Brain microvascular endothelial cell (primary cell): ENCODE results near the gene HAPLN2.

ENCODE experiments used
- DNase-seq: peaks from one replicate; pipeline ENCODE4 v3.0.0-alpha.2; 2020
- H3K27ac ChIP-seq: fragments of 250-450 bp; sonication (Bioruptor Pico); 2 replicates; pipeline ENCODE4 v1.5.1; 2020; ENCODE audit warnings: mild to moderate bottlenecking, moderate library complexity
- H3K27me3 ChIP-seq: fragments of 250-450 bp; sonication (Bioruptor Pico); replicated peaks from 2 replicates; pipeline ENCODE4 v1.5.1; 2020; ENCODE audit warnings: mild to moderate bottlenecking
- H3K36me3 ChIP-seq: fragments of 250-450 bp; sonication (Bioruptor Pico); replicated peaks from 2 replicates; pipeline ENCODE4 v1.5.1; 2020; ENCODE audit warnings: mild to moderate bottlenecking
- H3K4me3 ChIP-seq: 2 replicates; pipeline ENCODE4 v1.5.1; 2011; ENCODE audit warnings: low read depth, mild to moderate bottlenecking, control low read depth, low read length, moderate library complexity
- CTCF ChIP-seq: IDR thresholded peaks from 2 replicates; pipeline ENCODE4 v1.5.1; 2011; ENCODE audit warnings: low read depth, mild to moderate bottlenecking, moderate library complexity, low read length, control low read depth, inconsistent platforms; ENCODE audit errors: missing control alignments
- in situ Hi-C: cut with HindIII; loops from 2 replicates; pipeline ENCODE4 v1.10.0; 2017; ENCODE audit warnings: low sequenced_read_pairs, low pct_ligation_motif_present

HAPLN2 gene

DNA sequence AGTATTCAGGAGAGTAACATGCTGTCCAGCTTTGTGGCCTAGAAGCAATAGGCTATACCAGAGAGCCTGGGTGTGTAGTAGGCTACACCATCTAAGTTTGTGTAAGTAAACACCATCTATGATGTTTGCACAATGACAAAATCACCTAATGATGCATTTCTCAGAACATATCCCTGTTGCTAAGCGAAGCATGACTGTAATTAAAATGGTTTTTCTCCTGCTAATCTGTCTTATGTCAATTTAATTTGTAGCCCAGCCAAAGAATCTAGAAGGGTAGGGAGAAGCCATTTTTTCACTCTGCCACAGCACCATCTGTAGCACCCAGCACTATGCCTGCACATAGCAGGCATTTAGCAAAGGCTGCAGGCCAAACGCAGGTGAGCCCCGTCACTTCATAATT, 41.7 kb upstream of the HAPLN2 start:
- in situ Hi-C loops: loop anchor here (10.0 kb wide), 1 partner anchor 53 kb away; no protein-coding TSS in a partner anchor
- H3K36me3 ChIP-seq: no peaks in the 10 kb centered on the region
- TF ChIP-seq CTCF: no peak
- H3K27ac ChIP-seq: no peak overlapping the region
- DNase-seq: no peak
- H3K4me3 ChIP-seq: no peak overlapping the region
- no peaks in the 10 kb centered on the region for H3K27me3 ChIP-seq

DNA sequence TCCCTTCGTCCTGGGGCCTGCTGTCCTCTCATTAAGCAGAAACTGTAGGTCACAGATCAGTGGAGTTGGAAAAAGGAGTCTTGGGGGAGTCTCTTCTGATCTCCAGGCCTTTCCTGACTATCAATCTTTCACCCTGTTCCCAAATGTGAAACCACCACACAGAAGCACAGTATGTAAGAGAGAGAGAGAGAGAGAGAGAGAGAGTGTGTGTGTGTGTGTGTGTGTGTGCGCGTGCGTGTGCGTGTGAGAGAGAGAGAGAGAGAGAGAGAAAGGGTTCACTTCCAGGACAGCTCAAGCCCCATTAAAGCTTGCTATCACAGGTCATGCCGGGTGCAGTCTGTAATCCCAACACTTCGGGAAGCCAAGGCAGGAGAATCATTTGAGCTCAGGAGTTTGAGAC, 41.2 kb upstream of the HAPLN2 start:
- Histone ChIP-seq H3K4me3 (no peak overlapping the region), H3K36me3 (no peaks in the 10 kb centered on the region), H3K27me3 (no peaks in the 10 kb centered on the region), H3K27ac (no peak overlapping the region)
- TF ChIP-seq CTCF: no peak
- DNase-seq: no peak
- in situ Hi-C loops: loop anchor here (10.0 kb wide), 1 partner anchor 53 kb away; no protein-coding TSS in a partner anchor

- Histone ChIP-seq H3K4me3 (no peak within 1 kb of the TSS), H3K27me3 (no peaks in the 10 kb centered on the region), H3K27ac (no peak within 1 kb of the TSS), H3K36me3 (no peaks in the 10 kb centered on the region)
- DNase-seq: no peak
- no peak for TF ChIP-seq CTCF
- in situ Hi-C loops: loop anchor here (10.0 kb wide), 1 partner anchor 55 kb away; no protein-coding TSS in a partner anchor
Observed at GRCh38 chr1:156579472-156579871, 39.7 kb upstream of the HAPLN2 start, which contains the start of gene TTC24. Gene TTC24 (plus strand): TSS chr1:156579723. CDS start chr1:156581365, 1,642 bp downstream.

- no peak for TF ChIP-seq CTCF
- H3K27me3 ChIP-seq: no peaks in the 10 kb centered on the region
- DNase-seq: no peak
- no peak overlapping the region for H3K27ac ChIP-seq
- in situ Hi-C loops: no loop called here
- no peak overlapping the region for H3K4me3 ChIP-seq
- no peaks in the 10 kb centered on the region for H3K36me3 ChIP-seq
Observed at GRCh38 chr1:156581661-156582387, 37.4 kb upstream of the HAPLN2 start.

GRCh38 chr1:156582388-156583017, 36.7 kb upstream of the HAPLN2 start:
- no peak for TF ChIP-seq CTCF
- in situ Hi-C loops: no loop called here
- Histone ChIP-seq H3K27ac (no peak overlapping the region), H3K27me3 (no peaks in the 10 kb centered on the region), H3K4me3 (no peak overlapping the region), H3K36me3 (no peaks in the 10 kb centered on the region)
- no peak for DNase-seq
